Measurements from ENCODE around the gene CUL9.
A peak's percentile ranks its signal among the peaks of the same experiment; 100 is the strongest.

The CUL9 gene

DNA sequence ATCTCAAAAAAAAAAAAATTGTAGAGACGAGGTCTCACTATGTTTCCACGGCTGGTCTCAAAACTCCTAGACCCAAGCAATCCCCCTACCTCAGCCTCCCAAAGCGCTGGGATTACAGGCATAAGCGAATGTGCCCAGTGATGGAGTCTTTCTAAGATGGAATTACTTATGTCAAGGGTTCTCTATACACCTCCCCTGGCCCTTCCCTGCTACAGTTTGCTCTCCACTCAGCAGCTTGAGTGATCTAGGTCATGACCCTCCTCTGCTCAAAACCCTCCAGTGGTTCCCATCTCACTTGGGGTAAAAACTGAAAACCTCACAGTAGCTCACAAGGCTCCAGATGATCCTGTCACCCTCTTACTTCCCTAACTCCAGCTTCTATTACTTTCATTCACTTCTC lies 49.1 kb downstream of the CUL9 start:
- no peak for DNase-seq

DNA sequence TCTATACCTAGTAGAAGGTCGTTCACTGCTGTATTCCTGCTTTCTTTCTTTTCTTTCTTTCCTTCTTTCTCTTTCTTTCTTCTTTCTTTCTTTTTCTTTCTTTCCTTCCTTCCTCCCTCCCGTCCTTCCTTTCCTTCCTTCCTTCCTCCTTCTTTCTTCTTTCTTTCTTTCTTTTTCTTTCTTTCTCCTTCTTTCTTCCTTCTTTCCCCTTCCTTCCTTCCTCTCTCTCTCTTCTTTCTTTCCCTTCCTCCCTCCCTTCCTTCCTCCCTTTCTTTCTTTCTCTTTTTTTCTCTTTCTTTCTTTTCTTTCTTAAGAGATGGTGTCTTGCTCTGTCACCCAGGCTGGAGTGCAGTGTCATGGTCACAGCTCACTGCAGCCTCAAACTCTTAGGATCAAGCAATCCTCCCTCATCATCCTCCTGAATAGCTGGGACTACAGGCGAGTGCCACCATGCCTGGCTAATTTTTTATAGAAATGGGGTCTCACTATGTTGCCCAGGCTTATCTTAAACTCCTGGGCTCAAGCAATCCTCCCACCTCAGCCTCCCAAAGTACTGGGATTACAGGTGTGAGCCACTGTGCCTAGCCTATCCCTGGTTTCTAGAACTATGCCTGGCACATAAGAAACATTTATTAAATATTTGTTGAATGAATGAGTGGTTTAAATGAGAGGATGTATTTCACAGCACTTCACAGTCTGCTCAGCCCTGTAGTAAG lies 49.9 kb downstream of the CUL9 start:
- DNase-seq, result no peak

DNA sequence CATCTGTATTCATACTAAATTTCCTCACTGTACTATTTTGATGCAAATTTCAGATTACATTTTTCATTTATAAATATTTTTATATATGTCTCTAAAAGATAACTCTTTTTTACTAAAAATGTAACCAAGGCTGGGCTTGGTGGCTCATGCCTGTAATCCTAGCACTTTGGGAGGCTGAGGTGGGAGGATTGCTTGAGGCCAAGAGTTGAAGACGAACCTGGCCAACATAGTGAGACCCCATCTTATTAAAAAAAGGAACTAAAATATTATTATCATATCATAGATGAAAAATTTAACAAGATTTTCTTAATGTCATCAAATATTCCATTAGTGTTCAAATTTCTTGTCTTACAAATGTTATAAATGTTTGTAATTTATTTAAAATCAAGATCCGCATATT lies 53.8 kb downstream of the CUL9 start:
- DNase-seq, result no peak

DNA sequence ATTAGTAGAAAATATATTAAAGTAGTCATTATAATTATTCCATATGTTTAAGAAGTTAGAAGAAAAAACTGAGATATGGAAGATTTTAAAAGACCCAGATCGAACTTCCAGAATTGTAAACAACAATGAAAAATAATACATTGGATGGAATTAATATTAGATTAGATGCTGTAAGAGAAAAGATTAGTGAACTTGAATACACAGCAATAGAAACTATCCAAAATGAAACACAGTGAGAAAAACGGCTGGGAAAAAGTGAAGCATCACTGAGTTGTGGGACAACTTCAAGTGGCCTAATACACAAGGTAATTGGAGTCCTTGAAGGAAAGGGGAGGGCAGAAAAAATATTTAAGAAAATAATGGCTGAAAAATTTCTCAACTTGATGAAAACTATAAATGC lies 57.1 kb downstream of the CUL9 start:
- no peak for DNase-seq

DNA sequence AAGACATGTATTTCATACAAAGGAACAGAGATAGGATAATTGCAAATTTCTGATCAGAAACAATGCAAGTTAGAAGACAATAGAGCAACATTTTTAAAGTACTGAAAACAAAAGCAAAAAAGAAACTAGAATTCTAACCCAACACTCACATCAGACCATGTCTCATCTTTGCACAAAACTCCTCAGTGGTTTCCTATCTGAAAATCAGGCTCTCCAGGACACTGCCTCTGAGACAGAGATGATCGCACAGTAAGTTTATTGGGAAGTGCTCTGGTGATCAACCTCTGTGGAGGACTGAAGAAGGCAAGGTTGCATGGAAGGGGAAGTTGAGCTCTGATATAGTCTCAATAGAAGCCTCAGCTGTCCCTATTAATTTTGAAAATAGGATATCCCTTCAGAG lies 59.0 kb downstream of the CUL9 start:
- DNase-seq, result no peak

DNA sequence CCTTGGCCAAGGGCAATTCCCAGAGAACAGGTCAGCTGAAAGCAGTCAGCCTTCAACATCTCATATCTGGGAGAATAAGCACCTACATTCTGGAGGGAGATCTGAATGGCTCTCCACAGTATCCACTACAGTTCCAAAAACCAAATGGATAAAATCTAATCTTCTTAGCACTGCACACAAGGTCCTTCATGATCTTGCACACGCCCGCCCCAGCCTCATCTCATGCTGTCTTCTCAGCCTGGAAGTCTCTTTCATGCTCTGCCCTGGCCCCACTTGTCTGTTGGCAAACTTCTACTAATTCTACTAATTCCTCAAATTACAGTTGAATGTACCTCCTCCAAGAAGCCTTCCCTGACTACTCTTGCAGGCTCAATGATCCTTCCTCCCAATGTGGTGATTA lies 59.5 kb downstream of the CUL9 start:
- DNase-seq, result no peak

DNA sequence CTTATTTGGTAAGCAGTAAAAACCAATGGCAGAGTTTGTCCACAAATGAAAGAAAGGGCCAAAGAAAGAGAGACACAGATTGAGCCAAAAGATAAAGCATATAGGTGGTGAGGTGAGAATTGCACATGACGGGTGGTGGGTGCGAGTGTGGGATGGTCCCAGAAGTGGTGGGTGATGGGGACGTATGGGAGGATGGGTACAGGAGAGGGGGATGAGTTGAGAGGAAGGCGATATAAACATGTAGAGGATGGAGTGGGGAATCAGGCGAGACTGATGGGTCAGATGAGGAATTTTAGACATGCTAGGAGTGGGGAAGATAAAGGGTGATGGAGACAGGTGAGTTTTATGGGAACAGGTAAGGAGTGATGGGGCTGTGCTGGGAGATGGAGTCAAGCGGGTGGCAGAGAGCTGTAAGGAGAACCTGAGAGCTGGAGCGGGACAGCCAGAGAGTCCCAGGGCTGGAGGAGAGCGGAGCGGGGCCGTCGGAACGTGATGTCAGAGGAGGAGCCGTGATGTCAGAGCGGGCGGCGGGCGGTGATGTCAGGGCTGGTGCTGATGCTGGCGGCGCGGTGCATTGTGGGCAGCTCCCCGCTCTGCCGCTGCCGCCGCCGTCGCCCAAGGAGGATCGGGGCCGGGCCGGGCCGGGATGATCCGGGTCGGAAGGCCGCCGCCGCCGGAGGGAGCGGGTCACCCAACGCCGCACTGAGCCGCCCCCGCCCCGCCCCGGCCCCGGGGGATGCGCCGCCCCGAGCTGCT lies 61.1 kb downstream of the CUL9 start, which contains the start of gene TTBK1:
TSS of gene TTBK1 (plus strand) at position 574 of the 756 bp plus-strand sequence. CDS start 3,180 bp downstream, outside the sequence.
- no peak for DNase-seq

DNA sequence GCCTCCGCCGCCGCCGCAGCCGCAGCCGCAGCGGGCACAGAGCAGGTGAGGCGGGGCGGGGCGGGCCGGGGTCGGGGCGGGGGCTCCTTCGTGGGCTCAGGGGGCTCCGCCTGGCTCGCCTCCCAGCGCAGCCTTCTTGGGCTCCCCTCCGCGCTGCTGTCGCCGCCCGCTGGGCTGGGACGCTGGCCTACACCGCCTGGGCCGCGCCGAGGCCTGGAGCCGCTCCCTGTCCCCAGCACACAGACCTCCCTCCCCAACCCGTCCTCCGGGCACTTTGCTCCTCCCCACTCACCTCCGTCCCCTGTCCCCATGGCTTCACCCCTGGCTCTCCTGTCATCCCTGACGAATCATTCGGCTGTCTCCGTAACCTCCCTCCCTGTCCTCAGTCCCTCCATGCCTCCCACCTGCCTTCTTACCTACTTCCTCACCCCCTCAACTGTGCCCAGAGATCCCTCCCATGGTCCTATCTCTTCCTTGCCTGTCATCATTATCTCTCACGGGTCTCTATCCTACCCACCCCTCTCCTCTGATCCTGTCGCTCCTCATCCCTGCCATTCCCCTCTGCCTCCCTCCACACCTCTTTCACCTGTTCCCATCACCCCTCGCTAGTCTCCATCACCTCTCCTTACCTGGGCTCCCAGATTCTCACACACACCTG lies 61.8 kb downstream of the CUL9 start:
- DNase-seq, result no peak

DNA sequence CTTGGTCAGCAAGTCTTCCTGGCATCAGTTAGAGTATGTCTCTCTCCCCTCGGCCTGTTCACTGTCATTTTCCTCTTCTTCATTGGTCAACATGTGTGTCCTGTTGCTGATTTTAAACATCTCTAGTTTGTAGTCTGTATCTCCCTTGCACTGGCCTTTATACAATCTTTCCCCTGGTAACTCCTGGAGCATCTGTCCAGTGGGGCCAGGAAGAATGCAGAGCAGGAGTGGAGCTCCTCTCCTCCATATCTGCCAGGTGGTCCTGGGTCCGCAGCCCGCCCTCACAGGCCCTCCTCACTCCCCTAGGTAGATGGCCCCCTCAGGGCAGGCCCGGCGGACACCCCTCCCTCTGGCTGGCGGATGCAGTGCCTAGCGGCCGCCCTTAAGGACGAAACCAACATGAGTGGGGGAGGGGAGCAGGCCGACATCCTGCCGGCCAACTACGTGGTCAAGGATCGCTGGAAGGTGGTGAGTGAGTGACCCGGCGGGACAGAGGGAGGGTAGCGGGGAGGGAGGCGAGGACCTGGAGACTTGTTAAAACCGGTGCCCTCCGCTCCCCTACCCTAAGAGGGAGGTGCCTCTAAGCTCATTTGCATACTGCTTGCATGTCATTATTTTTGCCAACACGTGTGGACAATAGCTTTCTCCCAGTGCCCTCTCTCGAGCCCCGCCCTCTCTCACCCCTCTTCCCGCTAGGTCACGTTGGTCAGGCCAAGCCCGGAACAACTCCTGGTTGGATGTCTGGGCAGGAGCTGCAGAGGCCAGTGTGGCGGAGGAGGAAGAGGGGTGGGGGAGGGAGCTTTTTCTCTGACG lies 64.5 kb downstream of the CUL9 start:
- no peak for DNase-seq

DNA sequence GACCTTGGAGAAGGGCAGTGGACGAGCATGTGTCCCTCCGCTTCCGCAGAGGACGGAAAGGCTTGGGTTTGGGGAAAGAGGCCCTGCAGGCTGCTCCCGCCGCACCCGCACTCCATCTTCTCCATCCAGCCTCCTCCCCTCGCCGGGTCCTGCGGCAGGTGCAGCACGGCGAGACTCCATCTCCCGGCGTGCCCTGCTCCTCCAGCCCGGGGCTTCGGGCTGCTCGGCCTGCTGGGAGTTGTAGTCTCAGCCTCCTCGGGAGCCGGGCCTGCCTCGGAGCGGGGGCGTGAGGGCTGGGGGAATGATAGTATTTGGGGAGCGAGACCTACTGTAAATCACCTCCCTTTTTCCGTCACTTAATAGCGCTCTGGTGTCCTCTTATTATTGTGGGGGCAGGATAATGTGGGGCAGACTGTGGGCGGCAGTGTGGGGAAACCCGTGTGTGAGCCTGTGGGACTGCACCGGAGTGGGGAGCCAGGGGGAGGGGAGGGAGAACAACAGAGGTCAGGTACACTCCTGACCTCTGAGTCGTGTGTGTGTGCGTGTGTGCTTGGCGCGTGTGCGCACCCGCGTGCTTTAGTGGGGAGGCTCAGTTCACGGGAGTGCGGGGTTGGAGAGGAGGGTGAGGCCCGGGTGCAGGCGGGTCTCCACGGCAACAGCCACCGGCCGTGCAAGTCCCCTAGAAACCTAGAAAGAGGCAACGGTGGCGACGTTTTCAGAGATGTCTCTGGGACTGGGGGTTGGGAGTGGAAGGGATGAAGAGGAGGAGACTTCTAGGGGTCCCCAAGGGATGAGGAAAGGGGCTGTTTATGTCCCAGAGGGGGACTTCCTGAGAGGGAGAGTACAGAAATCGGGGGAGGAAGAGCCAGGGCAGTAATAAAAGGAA lies 65.4 kb downstream of the CUL9 start:
- DNase-seq, result peak; percentile 81 to 82

DNA sequence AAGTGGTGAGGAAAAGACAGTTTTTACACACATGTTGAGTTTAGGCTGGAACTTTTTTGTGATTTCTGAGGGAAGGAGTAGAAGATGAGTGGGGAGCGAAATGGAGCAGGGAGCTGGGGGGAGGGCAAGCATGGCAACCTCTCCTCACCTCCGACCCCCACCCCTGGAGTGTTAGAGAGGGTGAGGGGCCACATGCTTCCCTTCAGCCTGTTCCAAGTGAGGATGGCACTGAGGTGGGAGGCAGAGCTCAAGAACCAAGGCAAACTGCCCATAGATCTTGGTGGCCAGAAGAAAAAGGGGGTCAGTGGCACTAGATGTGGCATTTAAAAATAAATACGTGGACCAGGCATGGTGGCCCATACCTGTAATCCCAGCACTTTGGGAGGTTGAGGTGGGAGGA lies 66.1 kb downstream of the CUL9 start:
- no peak for DNase-seq

DNA sequence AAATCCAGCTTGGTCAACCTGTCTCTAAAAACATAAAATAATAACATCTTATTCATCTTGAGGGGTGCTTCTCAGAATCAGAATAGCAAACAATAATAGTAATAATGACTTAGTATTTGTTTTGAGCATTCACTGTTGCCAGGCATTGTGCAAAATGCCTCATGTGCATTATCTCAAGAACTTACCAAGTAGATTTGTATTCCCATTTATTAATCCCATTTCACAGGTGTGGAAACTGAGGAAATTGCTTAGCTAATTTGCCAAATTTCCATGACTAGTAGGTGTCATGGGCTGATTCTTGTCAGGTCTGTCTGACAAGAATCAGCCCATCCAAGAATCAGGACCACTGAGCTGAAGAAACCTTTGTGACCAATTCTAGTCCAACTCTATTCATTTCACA lies 66.8 kb downstream of the CUL9 start:
- DNase-seq, result no peak

DNA sequence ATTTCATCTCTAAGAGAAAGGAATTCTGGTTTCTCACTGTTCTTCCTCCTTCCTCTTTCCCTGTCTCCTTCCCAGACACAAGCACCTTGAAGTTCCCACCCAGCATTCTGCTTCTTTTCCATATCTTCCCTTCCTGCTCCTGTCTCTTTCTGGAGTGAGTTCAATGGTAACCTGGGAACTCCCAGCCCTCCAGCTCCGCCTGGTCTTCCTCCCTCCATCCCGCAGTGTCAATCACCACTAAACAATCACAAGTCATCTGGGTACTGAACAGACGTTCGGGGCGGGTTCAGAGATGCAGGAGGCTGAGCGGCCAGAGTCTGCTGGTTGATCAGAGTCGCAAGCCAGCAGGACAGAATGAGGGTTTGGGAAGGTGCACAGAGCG lies 69.0 kb downstream of the CUL9 start:
- no peak for DNase-seq

DNA sequence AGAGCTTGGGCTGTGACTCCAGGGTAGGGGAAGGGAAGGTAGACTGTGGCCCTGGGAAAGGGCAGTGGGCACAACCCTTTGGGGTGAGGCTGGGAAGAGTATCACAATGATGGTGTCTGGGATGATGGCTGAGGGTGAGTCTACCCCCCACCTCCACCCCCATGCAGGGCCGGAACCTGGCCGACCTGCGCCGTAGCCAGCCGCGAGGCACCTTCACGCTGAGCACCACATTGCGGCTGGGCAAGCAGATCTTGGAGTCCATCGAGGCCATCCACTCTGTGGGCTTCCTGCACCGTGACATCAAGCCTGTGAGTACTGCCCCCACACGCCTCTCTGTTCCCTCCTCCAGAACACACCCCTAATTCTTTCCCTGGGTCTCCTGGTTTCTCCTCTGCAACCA lies 71.4 kb downstream of the CUL9 start:
- no peak for DNase-seq

DNA sequence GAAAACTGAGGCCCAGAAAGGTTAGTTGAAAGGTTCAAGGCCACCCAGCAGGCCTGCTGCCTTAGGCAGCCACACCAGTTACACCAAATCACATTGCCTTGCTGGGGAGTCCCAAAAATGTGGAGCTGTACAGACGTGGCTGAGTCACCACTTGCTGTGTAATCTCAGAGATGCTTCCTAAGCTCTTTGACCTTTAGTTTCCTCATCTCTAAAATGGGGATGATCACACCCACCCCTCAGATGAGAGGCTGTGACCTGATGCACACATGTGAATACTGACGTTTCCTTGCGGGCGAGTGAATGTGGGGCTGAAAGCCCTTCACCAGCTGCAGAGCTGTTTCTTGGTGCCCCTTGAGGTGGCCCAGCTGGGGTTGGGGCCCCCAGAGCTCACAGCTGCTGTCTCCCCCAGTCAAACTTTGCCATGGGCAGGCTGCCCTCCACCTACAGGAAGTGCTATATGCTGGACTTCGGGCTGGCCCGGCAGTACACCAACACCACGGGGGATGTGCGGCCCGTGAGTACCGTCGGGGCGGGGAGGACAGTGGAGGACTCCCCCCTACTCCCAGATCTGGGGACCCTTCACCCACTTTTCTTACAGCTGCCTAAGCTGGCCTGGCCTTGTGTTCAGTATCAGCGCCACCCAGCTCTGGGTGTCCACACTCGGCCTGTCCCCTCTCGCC lies 72.3 kb downstream of the CUL9 start:
- DNase-seq, result peak in 1 of 2 donors; percentile 22

DNA sequence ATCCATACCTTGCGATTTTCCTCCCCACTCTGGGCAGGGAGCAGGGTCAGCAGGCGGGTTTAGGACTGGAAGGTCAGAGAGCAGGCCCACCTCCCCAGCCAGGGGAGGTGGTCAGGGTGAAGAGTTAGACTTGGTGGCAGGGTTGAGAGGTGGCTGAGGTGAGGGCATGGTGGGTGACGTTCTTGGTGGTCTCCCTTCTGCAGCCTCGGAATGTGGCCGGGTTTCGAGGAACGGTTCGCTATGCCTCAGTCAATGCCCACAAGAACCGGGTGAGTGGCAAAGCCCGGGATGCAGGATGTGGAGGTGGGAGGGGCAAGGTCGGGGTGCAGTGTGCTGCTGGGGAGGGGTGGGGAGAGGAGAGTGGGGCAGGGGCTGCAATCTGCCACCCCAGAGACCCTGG lies 72.8 kb downstream of the CUL9 start:
- DNase-seq, result no peak

DNA sequence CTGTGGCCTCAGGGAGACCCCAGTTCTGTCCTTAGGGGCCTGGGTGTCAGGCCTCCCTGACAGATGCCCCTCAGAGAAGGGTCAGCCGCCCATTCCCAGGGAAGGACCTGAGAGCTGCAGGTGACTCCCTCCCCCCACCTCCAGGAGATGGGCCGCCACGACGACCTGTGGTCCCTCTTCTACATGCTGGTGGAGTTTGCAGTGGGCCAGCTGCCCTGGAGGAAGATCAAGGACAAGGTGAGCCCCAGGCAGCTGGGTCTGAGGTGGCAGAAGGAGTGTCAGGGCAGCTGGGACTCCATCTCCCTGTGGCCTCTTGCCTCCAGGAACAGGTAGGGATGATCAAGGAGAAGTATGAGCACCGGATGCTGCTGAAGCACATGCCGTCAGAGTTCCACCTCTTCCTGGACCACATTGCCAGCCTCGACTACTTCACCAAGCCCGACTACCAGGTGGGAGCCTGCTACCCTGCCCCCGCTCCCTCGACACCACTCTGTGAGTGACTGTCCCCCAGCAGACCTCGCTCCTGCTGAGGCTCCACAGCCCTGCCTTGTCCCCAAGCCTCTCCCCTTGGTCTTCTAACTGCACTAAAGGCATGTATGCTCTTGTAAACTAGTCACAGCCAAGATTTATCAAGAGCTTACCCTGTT lies 73.5 kb downstream of the CUL9 start:
- no peak for DNase-seq

DNA sequence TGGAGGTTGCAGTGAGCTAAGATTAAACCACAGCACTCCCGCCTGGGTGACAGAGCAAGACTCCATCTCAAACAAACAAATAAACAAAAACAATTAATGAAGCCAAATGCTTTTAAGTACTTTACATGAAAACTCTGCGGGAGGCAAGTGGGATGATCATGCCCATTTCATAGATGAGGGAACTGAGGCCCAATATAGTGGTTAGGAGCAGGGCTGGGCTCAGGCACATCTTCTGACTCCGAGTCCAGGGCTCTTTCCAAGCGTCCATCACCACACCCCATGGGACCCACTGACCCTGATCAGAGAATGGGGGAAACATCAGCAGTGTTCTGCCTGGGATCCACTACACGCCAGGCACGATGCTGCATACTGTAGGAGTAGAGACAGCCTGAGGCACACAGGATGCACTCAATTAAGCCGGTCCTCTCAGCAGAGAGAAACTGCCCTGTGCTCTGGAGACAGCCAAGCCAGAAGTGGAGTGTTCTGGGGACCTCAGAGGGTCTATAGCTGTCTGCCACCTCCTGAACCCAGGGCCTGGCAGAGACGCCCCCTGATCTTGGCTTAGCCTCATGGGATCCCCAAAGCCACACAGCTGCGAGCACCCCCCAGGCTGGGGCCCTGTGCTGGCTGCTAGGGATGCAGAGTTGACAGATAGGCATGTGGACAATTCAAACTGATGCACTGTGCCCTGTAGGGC lies 74.8 kb downstream of the CUL9 start:
- DNase-seq, result no peak

DNA sequence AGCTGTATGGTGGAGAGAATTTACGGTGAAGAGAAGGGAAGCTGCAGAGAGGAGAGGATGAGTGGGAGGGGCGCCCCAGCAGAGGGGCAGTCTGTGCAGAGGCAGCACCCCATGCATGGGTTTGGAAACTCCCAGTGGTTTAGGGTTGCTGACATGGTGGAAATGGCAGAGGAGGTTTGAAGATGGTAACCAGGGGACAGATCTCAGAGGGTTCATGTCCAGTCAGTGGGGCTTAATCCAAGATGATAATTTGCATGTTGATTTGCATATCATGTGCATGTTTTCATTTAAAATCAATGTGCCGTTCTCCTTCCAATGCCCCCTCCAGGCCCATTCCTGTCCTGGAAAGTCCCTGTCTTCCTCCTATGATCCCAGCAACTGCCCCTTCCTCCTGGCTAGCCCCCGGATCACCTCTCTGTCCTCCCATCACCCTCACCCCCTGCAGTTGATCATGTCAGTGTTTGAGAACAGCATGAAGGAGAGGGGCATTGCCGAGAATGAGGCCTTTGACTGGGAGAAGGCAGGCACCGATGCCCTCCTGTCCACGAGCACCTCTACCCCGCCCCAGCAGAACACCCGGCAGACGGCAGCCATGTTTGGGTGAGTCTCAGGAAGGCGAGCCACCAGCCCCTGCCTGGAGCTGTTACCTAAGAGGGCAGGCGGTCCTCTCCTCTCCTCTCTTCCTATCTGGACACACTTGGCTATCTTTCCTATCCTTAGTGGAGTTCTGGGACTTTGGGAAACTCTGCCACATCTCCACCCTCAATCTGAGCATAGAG lies 75.6 kb downstream of the CUL9 start:
- no peak for DNase-seq

DNA sequence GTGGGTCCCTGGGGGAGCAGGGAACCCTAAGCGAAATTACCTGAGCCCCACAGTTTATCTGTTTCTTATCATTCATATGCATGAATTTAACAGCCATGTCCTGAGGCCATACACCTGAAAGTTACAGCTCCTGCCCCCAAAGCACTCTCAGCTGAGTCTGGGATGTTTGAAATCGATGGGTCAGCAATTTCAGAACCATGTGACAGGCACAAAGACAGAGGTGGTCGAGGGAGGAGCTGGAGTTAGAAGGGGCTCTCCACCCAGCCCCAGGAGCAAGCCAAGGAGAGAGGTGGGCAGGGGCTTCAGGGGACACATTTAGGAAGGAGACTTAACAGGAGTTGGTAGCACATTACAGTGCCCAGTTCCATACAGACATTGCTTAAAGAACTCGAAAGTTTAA lies 76.2 kb downstream of the CUL9 start:
- DNase-seq, result no peak

All from activated CD4-positive, alpha-beta T cell treated with anti-CD3 and anti-CD28 coated beads for 4 hours (primary cell).